Activated CD4-positive, alpha-beta T cell treated with anti-CD3 and anti-CD28 coated beads for 48 hours (primary cell): Measurements from ENCODE around the gene PCLO.

ENCODE experiments used
- DNase-seq: peaks from one replicate; pipeline ENCODE4 v3.0.0-alpha.2; 2020

Gene PCLO, protein sequence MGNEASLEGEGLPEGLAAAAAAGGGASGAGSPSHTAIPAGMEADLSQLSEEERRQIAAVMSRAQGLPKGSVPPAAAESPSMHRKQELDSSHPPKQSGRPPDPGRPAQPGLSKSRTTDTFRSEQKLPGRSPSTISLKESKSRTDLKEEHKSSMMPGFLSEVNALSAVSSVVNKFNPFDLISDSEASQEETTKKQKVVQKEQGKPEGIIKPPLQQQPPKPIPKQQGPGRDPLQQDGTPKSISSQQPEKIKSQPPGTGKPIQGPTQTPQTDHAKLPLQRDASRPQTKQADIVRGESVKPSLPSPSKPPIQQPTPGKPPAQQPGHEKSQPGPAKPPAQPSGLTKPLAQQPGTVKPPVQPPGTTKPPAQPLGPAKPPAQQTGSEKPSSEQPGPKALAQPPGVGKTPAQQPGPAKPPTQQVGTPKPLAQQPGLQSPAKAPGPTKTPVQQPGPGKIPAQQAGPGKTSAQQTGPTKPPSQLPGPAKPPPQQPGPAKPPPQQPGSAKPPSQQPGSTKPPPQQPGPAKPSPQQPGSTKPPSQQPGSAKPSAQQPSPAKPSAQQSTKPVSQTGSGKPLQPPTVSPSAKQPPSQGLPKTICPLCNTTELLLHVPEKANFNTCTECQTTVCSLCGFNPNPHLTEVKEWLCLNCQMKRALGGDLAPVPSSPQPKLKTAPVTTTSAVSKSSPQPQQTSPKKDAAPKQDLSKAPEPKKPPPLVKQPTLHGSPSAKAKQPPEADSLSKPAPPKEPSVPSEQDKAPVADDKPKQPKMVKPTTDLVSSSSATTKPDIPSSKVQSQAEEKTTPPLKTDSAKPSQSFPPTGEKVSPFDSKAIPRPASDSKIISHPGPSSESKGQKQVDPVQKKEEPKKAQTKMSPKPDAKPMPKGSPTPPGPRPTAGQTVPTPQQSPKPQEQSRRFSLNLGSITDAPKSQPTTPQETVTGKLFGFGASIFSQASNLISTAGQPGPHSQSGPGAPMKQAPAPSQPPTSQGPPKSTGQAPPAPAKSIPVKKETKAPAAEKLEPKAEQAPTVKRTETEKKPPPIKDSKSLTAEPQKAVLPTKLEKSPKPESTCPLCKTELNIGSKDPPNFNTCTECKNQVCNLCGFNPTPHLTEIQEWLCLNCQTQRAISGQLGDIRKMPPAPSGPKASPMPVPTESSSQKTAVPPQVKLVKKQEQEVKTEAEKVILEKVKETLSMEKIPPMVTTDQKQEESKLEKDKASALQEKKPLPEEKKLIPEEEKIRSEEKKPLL (N-terminal part only)

DNA sequence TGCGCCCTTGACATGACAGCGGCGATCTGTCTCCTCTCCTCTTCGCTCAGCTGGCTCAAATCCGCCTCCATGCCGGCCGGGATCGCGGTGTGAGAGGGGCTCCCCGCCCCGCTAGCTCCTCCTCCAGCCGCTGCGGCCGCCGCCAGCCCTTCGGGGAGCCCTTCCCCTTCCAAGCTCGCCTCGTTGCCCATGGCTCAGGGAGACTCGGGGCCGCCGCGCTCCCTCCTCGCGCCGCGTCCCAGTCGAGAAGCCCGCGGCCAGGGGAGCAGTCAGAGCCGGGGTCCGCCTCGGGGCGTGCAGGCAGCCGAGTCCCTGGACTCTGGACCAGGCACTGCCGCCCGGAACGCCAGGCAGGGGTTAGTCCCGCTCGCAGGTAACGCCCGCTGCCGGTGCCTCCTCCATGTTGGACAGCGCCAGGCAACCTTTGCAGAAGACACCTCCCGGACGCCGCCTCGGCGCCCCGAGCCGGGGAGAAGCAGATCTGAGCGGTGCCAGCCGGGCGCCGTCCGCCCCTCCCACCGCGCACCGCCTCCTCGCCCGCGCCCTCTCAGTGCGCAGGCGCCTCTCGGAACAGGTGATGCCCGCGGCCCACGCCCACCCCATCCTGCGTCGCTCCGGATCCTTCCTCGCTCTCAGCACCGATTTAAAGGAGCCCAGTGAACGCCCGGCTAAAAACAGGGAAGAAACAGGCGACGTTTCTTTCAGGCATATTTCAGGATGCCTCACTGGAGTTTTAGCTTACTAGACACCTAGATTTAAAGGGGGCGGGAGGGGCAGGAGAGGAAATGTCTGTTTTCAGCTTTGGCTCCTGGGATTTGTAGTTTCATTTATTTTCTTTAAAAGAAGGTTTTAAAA is at the start of gene PCLO:
TSS of gene PCLO (minus strand) at position 483 of the 855 bp plus-strand sequence. CDS start at position 191, 292 bp downstream.
- peak; percentile 71 for DNase-seq

DNA sequence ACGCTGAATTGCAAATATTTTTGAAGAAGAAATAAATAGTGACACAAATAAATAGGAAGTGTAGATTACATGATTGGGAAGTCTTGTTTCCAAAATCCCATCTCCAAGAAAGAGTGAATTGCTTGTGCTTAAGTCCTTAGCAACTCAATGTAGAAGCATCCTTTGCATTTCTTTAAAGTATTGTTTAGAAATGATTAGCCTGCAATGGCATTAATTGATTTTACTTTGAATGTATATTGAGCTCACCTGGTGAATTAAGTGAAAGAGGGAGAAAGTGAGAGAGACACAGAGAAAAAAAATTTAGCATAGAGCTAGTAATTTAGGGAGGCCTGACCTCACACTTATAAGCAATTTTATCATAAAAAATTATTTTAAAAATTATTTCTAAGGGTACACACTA is 49.0 kb upstream of the PCLO start:
- DNase-seq, result no peak

DNA sequence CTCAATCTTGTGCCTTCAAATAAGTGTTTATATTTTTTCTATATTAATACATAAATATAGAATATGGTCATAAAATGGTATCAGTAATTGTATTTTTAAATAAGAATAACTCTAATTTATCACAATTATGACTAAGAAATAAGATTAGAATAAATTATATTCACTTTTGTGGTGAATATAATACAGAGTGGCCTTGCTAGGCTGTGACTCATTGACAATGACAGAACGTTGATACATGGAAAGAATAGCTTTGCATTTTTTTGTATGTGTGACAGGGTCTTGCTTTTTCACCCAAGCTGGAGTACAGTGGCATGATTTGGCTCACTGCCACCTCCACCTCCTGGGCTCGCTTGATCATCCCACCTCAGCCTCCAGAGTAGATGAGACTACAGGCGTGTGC is 47.8 kb upstream of the PCLO start:
- no peak for DNase-seq

DNA sequence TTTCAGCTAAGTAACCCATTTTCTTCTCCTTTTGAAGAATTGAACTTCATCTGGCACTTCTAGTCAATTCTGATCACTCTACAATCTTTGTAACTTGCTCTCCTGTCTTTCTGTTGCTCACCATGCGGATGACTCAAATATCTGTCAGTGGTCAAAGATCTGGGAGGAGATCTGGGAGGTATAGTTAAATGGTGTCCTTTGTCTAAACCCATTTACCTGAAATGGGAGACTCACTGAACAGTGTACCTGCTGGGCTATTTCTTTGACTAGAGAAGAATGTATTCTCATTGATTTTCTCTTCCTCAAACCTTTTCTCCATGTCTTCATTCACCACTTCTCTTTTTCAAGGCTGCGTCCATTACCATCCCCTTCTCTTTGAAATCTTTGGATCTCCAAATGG is 42.0 kb upstream of the PCLO start:
- no peak for DNase-seq

DNA sequence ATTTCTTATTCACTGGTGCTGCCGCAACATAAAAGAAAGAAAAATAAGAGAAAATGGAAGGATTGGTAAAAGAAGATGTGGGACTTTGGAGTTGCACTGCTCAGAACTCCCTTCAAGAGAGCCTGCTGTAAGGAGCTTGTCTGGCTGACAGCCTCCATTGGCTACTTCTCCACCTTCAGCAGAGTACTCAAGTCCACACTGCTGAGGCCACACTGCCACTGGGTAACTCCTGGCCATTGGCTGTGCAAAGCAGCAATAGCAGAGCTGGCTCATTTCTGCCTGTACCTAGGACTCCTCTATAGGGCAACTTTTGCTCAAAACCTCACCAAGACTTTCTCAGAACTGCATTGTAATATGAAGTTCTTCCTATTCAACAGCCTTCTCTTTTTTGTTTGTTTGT is 38.7 kb upstream of the PCLO start:
- no peak for DNase-seq

DNA sequence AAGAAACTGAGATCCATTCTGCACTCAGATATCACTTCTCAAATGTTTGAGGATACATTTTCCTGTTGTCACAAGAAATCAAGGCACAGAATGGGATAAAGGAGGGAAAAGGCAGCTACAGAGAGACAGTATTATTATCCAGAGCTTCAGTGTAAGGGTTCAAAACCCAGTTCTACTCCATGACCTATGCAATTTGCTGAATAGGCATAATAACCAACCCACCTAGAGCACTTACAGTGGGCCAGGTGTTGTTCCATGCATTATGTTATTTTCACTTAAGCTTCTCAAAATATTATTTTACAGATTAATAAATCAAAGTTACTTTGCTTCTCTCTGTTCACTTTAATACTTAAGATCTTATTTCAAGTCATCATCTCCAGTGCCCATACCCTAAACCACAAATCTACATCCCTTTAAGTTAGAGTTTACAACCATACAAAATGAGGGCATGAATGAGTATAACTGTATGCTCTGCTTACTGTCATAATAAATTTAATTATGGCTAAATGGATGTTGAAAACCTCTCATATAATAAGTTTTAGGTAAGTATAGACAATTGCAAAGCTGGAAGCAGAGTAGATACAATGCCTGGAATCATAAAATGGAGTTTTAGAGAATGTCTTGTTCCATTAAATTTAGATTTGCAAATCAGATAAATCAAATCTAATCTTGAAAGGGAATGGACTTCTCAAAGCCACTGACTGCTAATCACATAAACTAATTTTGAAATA is 28.1 kb upstream of the PCLO start:
- no peak for DNase-seq

DNA sequence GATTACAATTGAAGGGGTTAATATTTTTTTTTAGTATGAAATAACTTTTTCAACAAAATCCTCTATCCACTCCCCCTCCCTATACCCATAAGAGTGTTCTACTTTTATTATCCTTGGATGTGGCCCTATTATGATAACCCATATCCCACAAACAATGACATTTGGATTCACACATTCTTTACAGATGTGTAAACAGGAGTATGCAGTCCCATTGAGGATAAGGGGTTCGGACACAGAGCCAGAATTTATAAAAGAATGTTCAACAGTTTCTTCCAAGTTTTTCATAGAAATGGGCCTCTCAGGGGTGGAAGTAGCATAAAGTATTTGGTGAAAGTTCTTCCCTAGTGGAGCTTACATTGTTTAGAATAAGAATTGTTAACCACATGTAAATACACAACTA is 16.1 kb upstream of the PCLO start:
- no peak for DNase-seq

DNA sequence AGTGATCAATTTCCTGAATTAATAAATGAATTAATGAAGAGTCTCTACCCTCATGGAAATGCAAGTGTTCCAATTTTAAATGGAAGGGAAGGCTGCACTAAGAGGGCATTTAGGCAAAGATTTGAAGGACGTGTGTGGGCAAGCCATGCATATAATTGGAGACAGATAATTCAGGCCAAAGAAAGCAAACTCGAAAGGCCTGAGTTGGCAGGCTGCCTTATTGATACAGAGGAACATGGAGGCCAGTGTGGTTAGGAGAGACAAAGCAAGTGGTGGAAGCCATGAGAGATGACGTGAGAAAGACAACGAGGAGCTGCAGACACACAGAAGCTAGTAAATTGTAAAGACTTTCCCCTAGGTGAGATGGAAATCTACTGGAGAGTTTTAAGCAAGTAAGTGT is 15.4 kb upstream of the PCLO start:
- no peak for DNase-seq

DNA sequence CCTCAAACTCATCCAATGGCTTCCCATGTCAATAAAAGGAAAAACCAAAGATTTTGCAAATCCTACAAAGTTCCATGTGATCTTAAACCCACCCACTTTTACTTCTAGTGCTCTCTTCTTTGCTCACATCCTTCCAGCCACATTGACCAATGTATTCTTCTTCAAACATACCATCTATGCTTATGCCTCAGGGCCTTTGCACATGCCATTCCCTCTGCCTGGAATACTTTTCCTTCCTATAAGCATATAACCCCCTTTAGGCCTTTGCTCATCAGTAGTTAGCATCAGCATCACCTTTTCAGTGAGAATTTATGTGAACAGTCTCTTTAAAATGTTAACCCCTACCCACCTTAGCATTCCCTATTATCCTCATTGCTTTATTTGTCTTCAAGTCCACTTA is 11.0 kb upstream of the PCLO start:
- no peak for DNase-seq

DNA sequence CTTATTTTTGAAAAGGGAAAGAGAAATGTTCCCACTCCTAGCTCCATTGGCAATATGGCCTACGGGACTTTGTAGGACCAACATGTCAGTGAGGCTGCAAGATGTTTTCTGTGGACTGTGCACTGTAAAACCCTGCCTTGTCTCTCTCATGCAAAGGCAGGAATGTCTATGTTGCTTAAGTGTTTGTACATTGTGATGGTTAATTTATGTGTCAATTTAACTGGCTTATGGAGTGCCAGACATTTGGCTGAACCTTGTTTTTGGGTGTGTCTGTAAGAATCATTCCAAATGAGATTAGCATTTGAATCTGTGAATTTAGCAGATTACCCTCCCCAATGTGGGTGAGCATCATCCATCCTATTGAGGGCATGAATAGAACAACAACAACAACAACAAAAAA is 4.1 kb upstream of the PCLO start:
- no peak for DNase-seq

DNA sequence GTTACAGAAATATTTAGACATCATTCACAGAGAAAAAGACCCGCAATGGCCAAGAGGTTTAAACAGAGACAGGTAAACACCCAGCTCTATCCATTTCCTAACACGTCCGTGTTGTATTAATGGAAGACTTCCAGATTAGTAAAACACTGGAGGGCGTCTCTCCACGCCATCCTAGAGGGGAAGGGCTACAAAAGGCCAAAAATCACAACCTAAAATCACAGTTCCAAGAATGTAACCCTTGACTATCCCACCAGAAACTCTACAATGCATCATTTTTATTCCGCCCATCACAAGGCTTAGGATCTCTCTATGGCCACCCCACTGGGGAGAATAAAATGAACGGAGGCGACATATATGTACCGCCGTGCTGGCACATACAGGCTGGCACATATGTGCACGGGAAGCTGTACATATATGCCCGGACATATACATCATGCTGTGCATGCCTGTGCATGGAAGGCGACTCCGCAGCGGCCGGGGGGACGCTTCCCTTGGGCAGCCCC is 734 bp downstream of the PCLO start:
- no peak for DNase-seq

DNA sequence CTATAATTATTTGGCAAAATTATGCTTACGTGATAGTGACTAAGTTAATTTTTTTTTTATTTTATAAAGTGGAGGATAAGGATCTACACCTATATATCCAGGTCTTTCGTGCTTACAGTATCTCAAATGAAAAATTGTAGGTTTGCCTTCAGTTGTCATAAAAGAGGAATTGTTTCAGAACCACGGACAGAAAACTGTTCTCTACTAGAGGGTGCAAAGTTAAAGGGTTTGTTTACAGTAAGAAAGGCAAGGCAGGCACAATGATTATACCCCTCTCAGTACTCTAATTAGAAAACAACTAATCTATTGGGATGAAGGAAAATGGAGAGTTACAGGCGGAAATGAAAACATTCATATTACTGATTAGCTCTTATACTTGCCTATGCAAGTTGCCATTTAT is 1.5 kb downstream of the PCLO start:
- no peak for DNase-seq

DNA sequence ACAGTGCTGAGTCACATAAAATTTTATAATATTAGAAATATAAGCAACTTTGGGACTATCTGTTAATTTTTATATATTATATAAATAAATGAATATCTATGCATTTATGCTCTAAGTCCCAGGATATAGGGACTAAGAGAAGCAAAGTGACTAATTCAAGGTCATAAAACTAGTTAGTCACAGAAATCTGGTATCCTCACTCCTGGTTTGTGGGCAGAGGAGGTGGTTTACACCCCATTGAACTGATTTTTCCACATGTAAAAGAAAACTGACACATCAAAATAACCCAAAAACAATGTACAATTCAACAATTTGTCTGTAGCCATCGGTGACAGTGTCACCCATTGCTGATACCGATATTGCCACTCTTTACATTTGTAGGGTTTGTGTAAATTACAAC is 3.0 kb downstream of the PCLO start:
- no peak for DNase-seq

DNA sequence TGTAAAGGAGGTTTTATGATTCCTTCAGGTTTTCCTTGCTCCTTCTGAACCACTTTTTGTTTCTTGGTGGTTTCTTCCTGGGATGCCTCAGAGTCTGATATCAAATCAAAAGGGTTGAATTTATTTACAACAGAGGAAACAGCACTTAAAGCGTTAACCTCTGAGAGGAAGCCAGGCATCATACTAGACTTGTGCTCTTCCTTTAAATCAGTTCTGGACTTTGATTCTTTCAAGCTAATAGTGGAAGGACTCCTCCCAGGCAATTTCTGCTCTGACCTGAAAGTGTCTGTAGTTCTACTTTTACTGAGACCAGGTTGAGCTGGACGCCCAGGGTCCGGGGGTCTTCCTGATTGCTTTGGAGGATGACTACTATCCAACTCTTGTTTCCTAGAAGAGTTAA is 6.7 kb downstream of the PCLO start:
- no peak for DNase-seq

DNA sequence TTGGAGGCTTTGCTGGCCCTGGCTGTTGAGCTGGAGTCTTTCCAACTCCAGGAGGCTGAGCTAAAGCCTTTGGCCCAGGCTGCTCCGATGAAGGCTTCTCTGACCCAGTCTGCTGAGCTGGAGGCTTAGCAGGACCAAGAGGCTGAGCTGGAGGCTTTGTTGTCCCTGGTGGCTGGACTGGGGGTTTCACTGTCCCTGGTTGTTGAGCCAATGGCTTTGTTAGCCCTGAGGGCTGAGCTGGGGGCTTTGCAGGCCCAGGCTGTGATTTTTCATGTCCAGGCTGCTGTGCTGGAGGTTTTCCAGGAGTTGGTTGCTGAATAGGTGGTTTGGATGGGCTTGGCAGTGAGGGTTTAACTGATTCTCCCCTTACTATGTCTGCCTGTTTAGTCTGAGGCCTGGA is 7.3 kb downstream of the PCLO start:
- no peak for DNase-seq

DNA sequence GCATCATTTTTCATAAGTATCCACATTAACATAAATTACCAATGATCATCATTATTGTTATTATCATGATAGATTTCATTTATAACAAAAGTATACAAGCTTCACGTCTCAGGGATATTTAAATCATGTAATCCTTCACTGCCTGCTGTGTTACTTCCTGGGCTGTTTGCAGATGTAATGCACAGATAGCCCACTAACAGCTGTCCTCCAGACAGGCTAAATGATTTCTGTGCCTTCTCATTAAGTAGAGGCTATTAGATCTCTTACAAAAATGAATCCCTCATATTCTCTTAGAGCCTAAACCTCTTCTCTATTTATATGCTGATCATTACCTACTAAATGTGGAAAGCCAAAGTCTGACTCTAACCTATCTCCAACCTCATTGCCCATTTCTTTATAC is 9.3 kb downstream of the PCLO start:
- DNase-seq, result no peak

DNA sequence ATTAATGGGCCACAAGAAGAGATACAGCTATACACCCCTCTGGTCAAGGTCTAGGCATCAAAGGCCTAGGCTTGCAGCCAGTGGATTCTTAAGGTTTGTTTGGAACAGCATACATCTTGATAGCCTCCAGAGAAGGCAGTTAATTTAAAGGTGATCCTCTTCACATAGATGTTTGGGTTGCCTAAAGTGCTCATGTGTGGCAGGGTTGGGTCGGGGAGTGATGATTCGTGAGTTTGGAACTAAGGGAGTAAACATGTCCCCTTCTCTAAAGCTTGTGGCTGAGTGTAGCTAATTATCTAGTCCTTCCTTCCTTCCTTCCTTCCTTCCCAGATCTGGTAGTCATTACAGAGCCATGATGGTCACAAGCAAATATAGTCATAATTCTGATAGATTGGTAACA is 12.4 kb downstream of the PCLO start:
- DNase-seq, result no peak

DNA sequence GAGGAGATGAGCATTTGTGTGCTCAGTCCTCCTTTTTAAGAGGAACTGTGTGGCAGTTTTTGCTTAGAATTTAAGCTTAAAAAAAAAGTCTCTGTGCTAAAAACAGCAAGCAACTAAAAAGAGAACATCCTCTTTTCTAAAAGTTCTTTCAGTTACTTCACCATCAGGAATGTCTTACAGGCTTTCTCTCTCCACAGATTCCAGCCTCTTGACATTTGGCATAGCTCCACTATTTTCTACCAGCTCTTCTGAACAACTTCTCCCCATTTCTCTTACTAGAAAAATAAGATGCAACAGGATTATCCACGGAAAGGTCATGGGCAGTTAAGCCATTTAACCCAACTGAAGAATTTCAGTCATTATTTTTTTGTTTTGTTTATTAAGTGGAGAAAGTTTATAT is 13.2 kb downstream of the PCLO start:
- DNase-seq, result no peak

DNA sequence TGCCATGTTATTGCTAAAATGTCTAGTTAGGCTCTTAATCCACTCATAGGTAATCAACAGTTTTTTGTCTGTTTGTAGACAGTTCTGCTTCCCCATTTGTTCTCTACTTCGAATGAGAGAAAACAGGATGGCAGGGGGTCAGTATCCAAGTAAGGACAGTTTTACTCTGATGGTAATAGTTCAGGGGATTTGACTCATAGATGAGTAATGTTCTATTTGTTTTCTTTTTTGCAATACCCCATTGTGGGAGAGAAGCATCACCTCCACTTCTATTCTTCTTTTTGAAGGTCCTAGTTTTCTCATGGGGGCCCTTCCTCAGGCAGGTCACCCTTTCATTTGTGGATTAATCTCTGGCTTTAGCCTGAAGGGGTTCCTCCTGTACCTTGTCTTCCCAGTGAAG is 13.9 kb downstream of the PCLO start:
- DNase-seq, result no peak

DNA sequence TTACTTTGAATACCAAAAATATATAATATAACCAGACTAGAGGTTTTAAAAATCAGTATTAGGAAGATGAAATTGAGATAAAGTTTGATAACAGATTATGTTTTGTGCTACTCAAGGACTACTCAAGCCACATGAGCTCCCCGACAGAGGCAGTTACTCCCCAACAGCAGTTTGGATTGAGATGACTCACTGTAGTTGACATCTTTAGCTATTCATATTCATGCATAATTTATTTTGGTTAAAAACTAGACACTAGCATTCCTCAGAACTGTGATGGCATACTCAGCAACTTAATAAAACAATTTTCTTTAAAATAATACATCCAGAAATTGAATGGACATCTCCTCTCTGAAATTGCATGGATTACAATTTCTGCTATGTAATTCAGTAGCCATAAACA is 19.6 kb downstream of the PCLO start:
- no peak for DNase-seq

DNA sequence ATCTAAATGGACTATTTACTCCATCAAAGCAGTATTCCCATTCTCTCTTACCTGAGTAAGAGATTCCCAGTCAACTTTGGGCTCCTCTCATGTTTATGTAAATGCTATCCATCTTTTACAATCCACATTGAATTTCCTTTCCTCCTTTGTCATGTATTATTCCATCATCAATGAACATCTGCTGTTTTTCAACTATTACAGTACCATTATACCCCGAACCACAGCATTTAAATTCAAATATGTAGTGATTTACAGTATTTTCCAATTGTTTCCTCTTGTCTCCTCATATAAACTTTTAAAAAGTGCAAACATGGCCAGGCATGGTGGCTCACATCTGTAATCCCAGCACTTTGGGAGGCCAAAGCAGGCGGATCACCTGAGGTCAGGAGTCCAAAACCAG is 20.3 kb downstream of the PCLO start:
- DNase-seq, result no peak

DNA sequence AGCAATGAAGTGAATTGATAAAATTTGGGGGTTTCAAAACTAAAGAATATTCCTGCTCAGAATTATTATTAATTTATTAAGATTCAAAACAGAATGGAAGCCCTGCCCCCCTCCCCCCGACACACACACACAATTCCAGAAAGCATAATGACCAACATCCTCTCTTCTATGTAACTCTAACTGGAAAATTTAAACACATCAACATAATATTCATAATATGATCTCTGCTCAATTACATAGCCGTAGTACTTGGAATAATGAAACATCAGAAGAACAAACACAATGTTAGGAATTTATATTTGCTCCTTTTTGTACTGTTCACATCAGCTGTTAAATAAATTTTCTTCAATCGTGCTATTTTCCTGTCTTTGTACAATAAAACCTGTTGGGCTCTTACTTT is 20.8 kb downstream of the PCLO start:
- DNase-seq, result no peak
